Measurements from ENCODE around the gene CHRND. TPM values are rescaled to one million over a fixed set of nuclear protein-coding genes. Genes with fewer than 3 reads are reported as not detected.

The CHRND gene
- total and polyA plus RNA-seq, 2 of the 13 experiments (the other 11 are each of a cell fraction or from before 2014, with no cell fraction given) = 0.18 TPM; not detected in 1

DNA sequence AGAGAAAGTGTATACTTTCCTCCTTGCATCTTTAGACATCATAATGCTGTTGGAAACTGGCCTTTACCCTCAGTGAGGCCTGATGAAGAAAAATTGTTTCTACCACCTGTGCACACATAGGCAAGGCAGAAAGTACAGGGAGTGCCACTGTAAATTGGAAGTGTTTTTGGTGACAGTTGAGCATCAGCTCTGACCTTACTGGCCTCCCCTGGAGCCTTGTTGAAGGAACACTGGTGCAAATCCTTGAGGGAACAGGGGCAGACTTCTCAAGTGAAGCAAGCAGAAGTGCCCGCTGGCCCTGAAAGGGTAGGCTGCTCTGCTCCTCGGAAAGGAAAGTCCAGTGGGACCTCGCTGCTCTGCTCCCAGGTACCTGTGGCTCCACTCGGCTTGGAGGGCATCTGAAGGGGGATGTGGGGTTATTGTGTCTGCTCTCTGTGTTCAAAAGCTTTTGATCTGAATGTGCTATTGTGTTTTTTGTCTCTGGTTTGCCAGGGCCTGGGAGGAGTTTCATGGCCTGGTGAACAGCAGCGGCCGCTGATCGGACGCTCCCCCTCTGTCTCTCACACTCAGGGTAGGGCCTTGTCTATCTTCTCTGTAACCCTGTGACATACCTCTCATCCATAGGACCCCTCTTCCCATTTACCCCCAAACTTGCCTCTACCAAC is 47.9 kb downstream of the CHRND start (continued):
- TF ChIP-seq, protein P1, sequence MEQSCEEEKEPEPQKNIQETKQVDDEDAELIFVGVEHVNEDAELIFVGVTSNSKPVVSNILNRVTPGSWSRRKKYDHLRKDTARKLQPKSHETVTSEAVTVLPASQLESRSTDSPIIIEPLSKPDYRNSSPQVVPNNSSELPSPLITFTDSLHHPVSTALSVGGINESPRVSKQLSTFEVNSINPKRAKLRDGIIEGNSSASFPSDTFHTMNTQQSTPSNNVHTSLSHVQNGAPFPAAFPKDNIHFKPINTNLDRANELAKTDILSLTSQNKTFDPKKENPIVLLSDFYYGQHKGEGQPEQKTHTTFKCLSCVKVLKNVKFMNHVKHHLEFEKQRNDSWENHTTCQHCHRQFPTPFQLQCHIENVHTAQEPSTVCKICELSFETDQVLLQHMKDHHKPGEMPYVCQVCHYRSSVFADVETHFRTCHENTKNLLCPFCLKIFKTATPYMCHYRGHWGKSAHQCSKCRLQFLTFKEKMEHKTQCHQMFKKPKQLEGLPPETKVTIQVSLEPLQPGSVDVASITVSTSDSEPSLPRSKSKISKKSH (CRISPR knock-in tag; IDR thresholded peaks at IDR 0.05; ENCODE audit: borderline replicate concordance) = 0 out of 2 replicates have a peak, but pooled peaks have one; percentile 19
- 0 out of 2 replicates have a peak, but pooled peaks have one; percentile 4 for TF ChIP-seq ZNF761 (CRISPR knock-in tag; conservative IDR thresholded peaks at IDR 0.05)

DNA sequence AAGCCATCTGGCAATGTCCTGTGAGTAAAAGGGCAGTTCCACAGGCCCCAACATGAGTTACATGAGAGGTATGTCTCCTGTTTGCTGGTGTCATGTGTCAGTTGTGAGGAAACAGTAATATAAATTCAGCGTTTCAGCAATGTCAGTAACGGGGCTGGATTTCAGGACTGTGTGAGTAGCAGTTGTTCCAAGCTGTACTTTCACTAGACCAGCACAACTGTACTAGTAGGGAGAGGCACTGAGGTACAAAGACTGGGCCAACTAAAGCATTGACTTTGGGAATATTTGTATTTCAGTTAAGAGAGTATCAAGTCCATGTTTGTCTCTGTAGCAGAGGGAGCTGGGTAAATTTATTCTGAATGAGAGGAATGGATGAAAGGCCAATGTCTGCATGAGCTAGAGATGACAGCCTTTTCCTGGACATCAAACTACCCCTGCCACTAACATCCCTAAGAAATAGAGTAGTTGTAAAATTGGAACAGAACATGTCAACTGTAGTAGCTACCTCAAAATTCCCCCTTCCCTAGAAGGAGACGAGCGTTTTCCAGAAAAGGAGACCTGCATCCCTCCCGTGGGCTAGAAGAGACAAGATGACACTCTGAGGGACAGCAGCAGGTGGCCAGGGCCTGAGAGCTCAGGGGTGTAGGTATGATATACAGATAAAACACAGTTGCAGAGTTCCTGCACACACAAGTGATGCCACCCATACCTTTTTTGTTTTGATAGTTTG is 48.9 kb downstream of the CHRND start:
- WGBS (ENCODE audit: low lambda C conversion rate) = 31% methylated on average over 5 of the region's 5 CpGs
- peak overlapping the region; percentile 63 for H3K4me2 ChIP-seq (ENCODE audit: low read depth, low read length)
- H3K79me2 ChIP-seq (ENCODE audit: insufficient read depth, low read length) = no peaks in the 10 kb centered on the region
- H3K4me1 ChIP-seq (ENCODE audit: insufficient read depth, low read length) = peaks cover 50% of the 10 kb centered on the region
- intact Hi-C loops (cut with micrococcal nuclease; ENCODE audit: unreplicated experiment) (loop anchor here (1.0 kb wide), 1 partner anchor 25 kb away; the partner anchor contains the start of genes EIF4E2 and TIGD1), in situ Hi-C loops (cut with HindIII; ENCODE audit: extremely low pct_ligation_motif_present, low pct_unique_long_range_greater_than_20kb) (no loop called here)
- BruUV-seq (replicated peaks) = no TSS peak
- H2AFZ ChIP-seq (ENCODE audit: low read length) = no peak overlapping the region
- peak overlapping the region; percentile 82 for H3K27ac ChIP-seq (ENCODE audit: extremely low read length, insufficient read depth, low read length)
- ATAC-seq (peak; percentile 98), DNase-seq (ENCODE audit: low spot score) (peak; percentile 90), FAIRE-seq (peak; percentile 77)
- peaks cover 9 to 30% of the 10 kb centered on the region in 2 experiments for H3K36me3 ChIP-seq (replicated peaks in 1 of 2; ENCODE audit: control insufficient read depth in 1 of 2, insufficient read depth in 2 of 2, low read length in 2 of 2)
- CTCF ChIA-PET (ENCODE audit: low intra/inter-chr PET ratio, low total read pairs) = no interaction called here
- peak overlapping the region in 1 of 3 experiments; percentile 15; a peak in 1 of 6 replicates for H3K4me3 ChIP-seq (replicated peaks in 1 of 3; ENCODE audit: insufficient read depth in 1 of 3, low read depth in 2 of 3, low read length in 3 of 3)
- H4K20me1 ChIP-seq (ENCODE audit: insufficient read depth, low read length) = no peaks in the 10 kb centered on the region
- no peaks in the 10 kb centered on the region for H3K27me3 ChIP-seq (ENCODE audit: control insufficient read depth in 1 of 2, insufficient read depth in 2 of 2, low read length in 2 of 2)
- POLR2A ChIA-PET = interaction anchor here (1.9 kb wide), 1 partner anchor 24 kb away, joined by 10 read pairs; the partner anchor contains the start of genes EIF4E2 and TIGD1
- H3K9ac ChIP-seq (ENCODE audit: insufficient read depth, low read depth, low read length) = peak overlapping the region; percentile 40
- no peaks in the 10 kb centered on the region for H3K9me3 ChIP-seq (ENCODE audit: low read length)
- no peak for TF ChIP-seq SMARCE1 (IDR thresholded peaks at IDR 0.05; ENCODE audit: borderline replicate concordance)
- TF ChIP-seq ZNF331 (CRISPR knock-in tag; IDR thresholded peaks at IDR 0.05) = 0 out of 2 replicates have a peak, but pooled peaks have one; percentile 50
- no peak for TF ChIP-seq ZNF510 (CRISPR knock-in tag; IDR thresholded peaks at IDR 0.05; ENCODE audit: low read depth)
- no peak for TF ChIP-seq KDM4B (CRISPR knock-in tag; IDR thresholded peaks at IDR 0.05)
- TF ChIP-seq HIVEP1 (CRISPR knock-in tag; IDR thresholded peaks at IDR 0.05) = no peak
- no peak for TF ChIP-seq ZFP41 (CRISPR knock-in tag; IDR thresholded peaks at IDR 0.05; ENCODE audit: borderline replicate concordance)
- TF ChIP-seq, protein P2, sequence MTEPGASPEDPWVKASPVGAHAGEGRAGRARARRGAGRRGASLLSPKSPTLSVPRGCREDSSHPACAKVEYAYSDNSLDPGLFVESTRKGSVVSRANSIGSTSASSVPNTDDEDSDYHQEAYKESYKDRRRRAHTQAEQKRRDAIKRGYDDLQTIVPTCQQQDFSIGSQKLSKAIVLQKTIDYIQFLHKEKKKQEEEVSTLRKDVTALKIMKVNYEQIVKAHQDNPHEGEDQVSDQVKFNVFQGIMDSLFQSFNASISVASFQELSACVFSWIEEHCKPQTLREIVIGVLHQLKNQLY (CRISPR knock-in tag; IDR thresholded peaks at IDR 0.05) = no peak
- TF ChIP-seq, protein P3, sequence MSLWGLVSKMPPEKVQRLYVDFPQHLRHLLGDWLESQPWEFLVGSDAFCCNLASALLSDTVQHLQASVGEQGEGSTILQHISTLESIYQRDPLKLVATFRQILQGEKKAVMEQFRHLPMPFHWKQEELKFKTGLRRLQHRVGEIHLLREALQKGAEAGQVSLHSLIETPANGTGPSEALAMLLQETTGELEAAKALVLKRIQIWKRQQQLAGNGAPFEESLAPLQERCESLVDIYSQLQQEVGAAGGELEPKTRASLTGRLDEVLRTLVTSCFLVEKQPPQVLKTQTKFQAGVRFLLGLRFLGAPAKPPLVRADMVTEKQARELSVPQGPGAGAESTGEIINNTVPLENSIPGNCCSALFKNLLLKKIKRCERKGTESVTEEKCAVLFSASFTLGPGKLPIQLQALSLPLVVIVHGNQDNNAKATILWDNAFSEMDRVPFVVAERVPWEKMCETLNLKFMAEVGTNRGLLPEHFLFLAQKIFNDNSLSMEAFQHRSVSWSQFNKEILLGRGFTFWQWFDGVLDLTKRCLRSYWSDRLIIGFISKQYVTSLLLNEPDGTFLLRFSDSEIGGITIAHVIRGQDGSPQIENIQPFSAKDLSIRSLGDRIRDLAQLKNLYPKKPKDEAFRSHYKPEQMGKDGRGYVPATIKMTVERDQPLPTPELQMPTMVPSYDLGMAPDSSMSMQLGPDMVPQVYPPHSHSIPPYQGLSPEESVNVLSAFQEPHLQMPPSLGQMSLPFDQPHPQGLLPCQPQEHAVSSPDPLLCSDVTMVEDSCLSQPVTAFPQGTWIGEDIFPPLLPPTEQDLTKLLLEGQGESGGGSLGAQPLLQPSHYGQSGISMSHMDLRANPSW (CRISPR knock-in tag; IDR thresholded peaks at IDR 0.05; ENCODE audit: borderline replicate concordance) = no peak
- no peak for TF ChIP-seq PHF8 (CRISPR knock-in tag; IDR thresholded peaks at IDR 0.05)
- no peak for TF ChIP-seq ZNF446 (CRISPR knock-in tag; IDR thresholded peaks at IDR 0.05)
- peak; percentile 44; the same call in 1 of the 2 replicates for TF ChIP-seq SALL1 (CRISPR knock-in tag; IDR thresholded peaks at IDR 0.05)
- no peak for TF ChIP-seq TGIF2 (CRISPR knock-in tag; IDR thresholded peaks at IDR 0.05)
- no peak for TF ChIP-seq SOX6 (IDR thresholded peaks at IDR 0.05)
- peak; percentile 9; the same call in 1 of the 2 replicates for TF ChIP-seq SOX6 (CRISPR knock-in tag; IDR thresholded peaks at IDR 0.05)
- no peak for TF ChIP-seq ZNF367 (CRISPR knock-in tag; IDR thresholded peaks at IDR 0.05; ENCODE audit: borderline replicate concordance)
- no peak for TF ChIP-seq ZNF766 (CRISPR knock-in tag; IDR thresholded peaks at IDR 0.05; ENCODE audit: borderline replicate concordance)
